GM12878 (cell line): ENCODE measurements around the gene LPAR6.

Experiments used
- BHLHE40 ChIP-seq, 2 experiments: fragments of 450-650 bp in 1 of 2; IDR thresholded peaks; 2 replicates each; pipeline ENCODE4 v1.6.1; 2011 to 2017; ENCODE audit warnings: low read depth in 2 of 2, borderline replicate concordance in 1 of 2, improper control_type of control experiment in 1 of 2, low read length in 1 of 2, mild to moderate bottlenecking in 1 of 2
- CBFB ChIP-seq: IDR thresholded peaks from 2 replicates; pipeline ENCODE4 v1.6.1; 2016; ENCODE audit warnings: antibody characterized with exemption, low read depth
- CHD1 ChIP-seq: IDR thresholded peaks from 2 replicates; pipeline ENCODE4 v1.6.1; 2012; ENCODE audit warnings: low read depth, low read length, improper control_type of control experiment
- E4F1 ChIP-seq: fragments of 450-650 bp; IDR thresholded peaks from 2 replicates; pipeline ENCODE4 v1.6.1; 2018; ENCODE audit warnings: borderline replicate concordance, mild to moderate bottlenecking; ENCODE audit not compliant: partially characterized antibody
- EZH2 ChIP-seq: IDR thresholded peaks from 2 replicates; pipeline ENCODE4 v1.6.1; 2012; ENCODE audit warnings: low read depth, mild to moderate bottlenecking, control low read depth, inconsistent platforms, low read length, borderline replicate concordance; ENCODE audit not compliant: control insufficient read depth
- NFIC ChIP-seq: IDR thresholded peaks from 2 replicates; pipeline ENCODE4 v1.6.1; 2012; ENCODE audit warnings: low read depth, mild to moderate bottlenecking, inconsistent platforms, low read length, moderate library complexity
- POLR2A ChIP-seq: IDR thresholded peaks from 2 replicates; pipeline ENCODE4 v1.6.1; 2011; ENCODE audit warnings: low read depth, mild to moderate bottlenecking, low read length
- RB1 ChIP-seq: fragments of 450-650 bp; formaldehyde crosslinking; IDR thresholded peaks from 2 replicates; pipeline ENCODE4 v1.6.1; 2017; ENCODE audit warnings: mild to moderate bottlenecking, borderline replicate concordance
- SPI1 ChIP-seq: IDR thresholded peaks from 2 replicates; pipeline ENCODE4 v1.6.1; 2011; ENCODE audit warnings: low read depth, mild to moderate bottlenecking, low read length, moderate library complexity, borderline replicate concordance; ENCODE audit not compliant: insufficient read depth
- SUPT20H ChIP-seq: IDR thresholded peaks from 2 replicates; pipeline ENCODE4 v1.6.1; 2011; ENCODE audit warnings: low read depth, mild to moderate bottlenecking, low read length, moderate library complexity, borderline replicate concordance; ENCODE audit not compliant: control insufficient read depth
- TF ChIP-seq, protein P1 (sequence below), 3 experiments: IDR thresholded peaks in 2 of 3; conservative IDR thresholded peaks in 1 of 3; 2 replicates each; pipeline ENCODE4 v1.5.1; 2011; ENCODE audit warnings: low read depth in 3 of 3, low read length in 3 of 3, mild to moderate bottlenecking in 3 of 3, control low read depth in 2 of 3, moderate library complexity in 2 of 3, inconsistent platforms in 1 of 3, mixed read lengths in 1 of 3; ENCODE audit not compliant: control insufficient read depth in 2 of 3, insufficient read depth in 1 of 3; ENCODE audit errors: extremely low read depth in 1 of 3

DNA sequence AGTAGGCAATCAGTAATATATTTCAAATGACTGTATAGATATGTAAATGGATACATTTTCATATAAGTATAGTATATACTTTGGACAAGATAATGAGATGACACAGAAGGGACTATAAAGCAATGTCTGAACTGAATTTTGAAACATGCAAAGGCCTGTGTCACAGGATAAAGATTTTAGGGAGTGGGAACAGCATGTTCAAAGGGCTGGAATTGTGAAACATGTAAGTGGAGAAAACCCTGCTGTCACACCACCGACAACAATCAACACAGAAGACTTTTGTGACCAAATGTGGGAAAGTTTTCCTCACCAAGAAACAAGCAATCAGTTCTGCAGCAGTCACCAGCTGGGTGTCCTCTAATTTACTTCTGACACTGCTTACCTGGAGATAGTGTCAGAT is 42.9 kb downstream of the LPAR6 start:
- TF ChIP-seq POLR2A (no peak), SPI1 (no peak), E4F1 (no peak), CHD1 (no peak), SUPT20H (no peak), RB1 (no peak), CBFB (no peak), BHLHE40 (IDR thresholded peaks at IDR 0.05; ENCODE audit: borderline replicate concordance in 1 of 2, low read depth in 2 of 2, low read length in 1 of 2) (no peak), EZH2 (no peak), NFIC (no peak)
- TF ChIP-seq, protein P1, sequence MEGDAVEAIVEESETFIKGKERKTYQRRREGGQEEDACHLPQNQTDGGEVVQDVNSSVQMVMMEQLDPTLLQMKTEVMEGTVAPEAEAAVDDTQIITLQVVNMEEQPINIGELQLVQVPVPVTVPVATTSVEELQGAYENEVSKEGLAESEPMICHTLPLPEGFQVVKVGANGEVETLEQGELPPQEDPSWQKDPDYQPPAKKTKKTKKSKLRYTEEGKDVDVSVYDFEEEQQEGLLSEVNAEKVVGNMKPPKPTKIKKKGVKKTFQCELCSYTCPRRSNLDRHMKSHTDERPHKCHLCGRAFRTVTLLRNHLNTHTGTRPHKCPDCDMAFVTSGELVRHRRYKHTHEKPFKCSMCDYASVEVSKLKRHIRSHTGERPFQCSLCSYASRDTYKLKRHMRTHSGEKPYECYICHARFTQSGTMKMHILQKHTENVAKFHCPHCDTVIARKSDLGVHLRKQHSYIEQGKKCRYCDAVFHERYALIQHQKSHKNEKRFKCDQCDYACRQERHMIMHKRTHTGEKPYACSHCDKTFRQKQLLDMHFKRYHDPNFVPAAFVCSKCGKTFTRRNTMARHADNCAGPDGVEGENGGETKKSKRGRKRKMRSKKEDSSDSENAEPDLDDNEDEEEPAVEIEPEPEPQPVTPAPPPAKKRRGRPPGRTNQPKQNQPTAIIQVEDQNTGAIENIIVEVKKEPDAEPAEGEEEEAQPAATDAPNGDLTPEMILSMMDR (IDR thresholded peaks at IDR 0.05 in 2 of 3, conservative IDR thresholded peaks at IDR 0.05 in 1 of 3; ENCODE audit: control insufficient read depth in 2 of 3, extremely low read depth in 1 of 3, insufficient read depth in 1 of 3, low read depth in 3 of 3, low read length in 3 of 3): no peak
